GM23338 (cell line): ENCODE measurements around the gene RET.
"Not testable (repeated sequence)": the region's sequence is repeated elsewhere in the genome, so short reads cannot be mapped to it uniquely, and the experiment has no call there.

Source experiments
- CTCF ChIP-seq, 2 experiments: fragments of 200-600 bp in 1 of 2; sonication (generic) in 1 of 2; conservative IDR thresholded peaks; 2 replicates each; pipeline versions ENCODE4 v1.5.1 to v1.6.1; 2016 to 2017; ENCODE audit warnings: antibody characterized with exemption in 2 of 2, low read depth in 2 of 2, mild to moderate bottlenecking in 2 of 2, moderate library complexity in 1 of 2
- EZH2 ChIP-seq: fragments of 200-600 bp; sonication (generic); IDR thresholded peaks from one replicate; pipeline ENCODE4 v1.8.0; 2017; ENCODE audit warnings: antibody characterized with exemption, mild to moderate bottlenecking, low read depth; ENCODE audit not compliant: unreplicated experiment
- ZNF114 ChIP-seq: fragments of 250-450 bp; sonication (Bioruptor Pico); IDR thresholded peaks from 2 replicates; pipeline ENCODE4 v1.5.0; 2020; ENCODE audit warnings: mild to moderate bottlenecking, moderate library complexity

DNA sequence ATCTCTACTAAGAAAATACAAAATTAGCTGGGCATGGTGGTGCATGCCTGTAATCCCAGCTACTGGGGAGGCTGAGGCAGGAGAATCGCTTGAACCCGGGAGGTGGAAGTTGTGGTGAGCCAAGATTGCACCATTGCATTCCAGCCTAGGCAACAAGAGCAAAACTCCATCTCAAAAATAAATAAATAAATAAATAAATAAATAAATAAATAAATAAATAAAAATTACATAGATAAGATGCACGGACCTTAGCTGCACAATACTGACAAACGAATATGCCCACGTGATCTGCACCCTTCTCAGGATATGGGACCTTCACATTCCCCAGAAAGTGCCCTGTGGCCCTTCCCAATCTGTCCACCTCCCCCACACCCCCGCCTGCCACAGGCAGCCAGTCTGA lies 22.5 kb downstream of the RET start:
- not testable (repeated sequence) for TF ChIP-seq EZH2; CTCF (conservative IDR thresholded peaks at IDR 0.05; ENCODE audit: low read depth in 2 of 2); ZNF114
